HG02759 (cell line): ENCODE measurements around the gene AURKB.
A peak's percentile ranks its signal among the peaks of the same experiment; 100 is the strongest.

Source experiments
- ATAC-seq: cut with Tn5 transposase; IDR thresholded peaks from one replicate; pipeline ENCODE4 v1.9.1; 2021; ENCODE audit warnings: mild to moderate bottlenecking, moderate library complexity; ENCODE audit not compliant: unreplicated experiment

The AURKB gene

GRCh38 chr17:8162997-8163977 is 47.1 kb downstream of the AURKB start:
- peak; percentile 15 for ATAC-seq

- peak; percentile 66 for ATAC-seq
These were observed 48.0 kb downstream of the AURKB start, which contains the start of gene VAMP2 for GRCh38 chr17:8162233-8162996. TSS of gene VAMP2 (minus strand) at chr17:8162948. CDS start at chr17:8162879, 69 bp downstream.

GRCh38 chr17:8161289-8162232 is 48.8 kb downstream of the AURKB start:
- ATAC-seq = no peak

GRCh38 chr17:8160741-8161221 is 49.6 kb downstream of the AURKB start:
- ATAC-seq = no peak

- ATAC-seq = no peak
These were observed 50.2 kb downstream of the AURKB start for GRCh38 chr17:8160224-8160577.

- no peak for ATAC-seq
These were observed 50.7 kb downstream of the AURKB start for GRCh38 chr17:8159459-8160223.

GRCh38 chr17:8159032-8159400 is 51.4 kb downstream of the AURKB start:
- ATAC-seq = no peak

- no peak for ATAC-seq
These were observed 51.9 kb downstream of the AURKB start for GRCh38 chr17:8158267-8159031.

- peak; percentile 82 for ATAC-seq
These were observed 54.0 kb downstream of the AURKB start for GRCh38 chr17:8156246-8156992.

GRCh38 chr17:8155996-8156245 is 54.5 kb downstream of the AURKB start:
- no peak for ATAC-seq

GRCh38 chr17:8155231-8155995 is 55.0 kb downstream of the AURKB start:
- no peak for ATAC-seq
